GM19099 (cell line): ENCODE data around the gene DGKE.

Experiments
- POLR2A ChIP-seq: IDR thresholded peaks from 3 replicates; pipeline ENCODE4 v1.6.1; 2011; ENCODE audit warnings: low read depth; ENCODE audit not compliant: insufficient read length; ENCODE audit errors: extremely low read depth

The DGKE gene

DNA sequence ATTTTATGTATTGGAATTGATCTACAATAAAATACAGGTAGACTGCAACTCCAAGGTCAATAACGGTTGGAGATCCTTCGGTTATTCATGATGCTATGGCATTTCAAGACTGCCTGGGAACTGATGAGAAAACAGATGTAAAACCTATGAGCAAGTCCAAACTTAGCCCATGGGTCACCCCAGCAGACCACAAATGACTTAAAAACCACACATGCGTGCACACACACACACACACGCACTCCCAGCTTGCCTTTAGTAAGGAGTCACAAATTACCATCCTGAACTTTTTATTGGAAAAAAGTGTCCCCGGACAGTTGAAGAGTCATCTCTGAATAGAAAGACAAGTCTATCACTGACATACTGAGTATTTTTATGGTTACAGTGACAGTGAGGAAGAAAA lies 53.2 kb downstream of the DGKE start:
- TF ChIP-seq POLR2A = no peak

DNA sequence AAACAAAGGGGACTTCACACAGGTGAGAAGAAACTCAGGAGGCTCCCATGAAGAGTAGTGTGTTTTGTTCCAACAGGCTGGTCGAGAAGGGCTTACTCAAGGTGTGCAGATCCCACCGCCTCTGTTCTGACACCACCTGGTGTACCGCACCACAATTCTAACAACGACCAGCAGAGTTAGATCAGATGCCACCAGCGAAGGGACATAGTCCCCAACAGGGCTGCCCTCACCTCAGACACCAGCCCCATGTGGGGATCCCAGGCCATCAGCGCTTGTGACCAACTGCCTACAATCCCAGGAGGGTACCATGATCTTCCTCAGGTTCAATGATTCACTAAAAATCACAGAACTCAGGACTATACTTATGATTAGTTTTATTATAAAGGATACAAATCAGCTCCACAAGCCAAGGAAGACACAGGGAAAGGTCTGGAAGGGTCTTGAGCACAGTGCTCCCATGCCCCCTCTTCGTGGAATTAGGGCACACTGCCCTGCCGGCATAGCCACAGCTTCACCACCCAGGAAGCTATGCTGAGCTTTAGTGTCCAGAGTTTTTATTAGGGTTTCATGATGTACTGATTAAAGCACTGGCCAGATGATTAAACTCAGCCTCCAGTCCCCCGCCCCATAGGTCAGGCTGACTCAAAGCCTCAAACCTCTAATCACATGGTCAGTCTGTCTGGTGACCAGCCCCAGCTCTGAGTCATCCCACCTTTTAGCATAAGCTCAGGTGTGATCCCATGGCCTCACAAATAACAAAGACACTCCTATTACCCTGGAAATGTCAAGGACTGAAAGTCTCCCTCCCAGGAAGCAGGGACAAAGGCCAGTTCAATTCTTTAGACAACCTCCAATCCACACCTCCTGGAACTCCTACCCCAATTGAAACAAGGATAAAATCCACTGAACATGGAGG lies 53.9 kb downstream of the DGKE start:
- TF ChIP-seq POLR2A = no peak

DNA sequence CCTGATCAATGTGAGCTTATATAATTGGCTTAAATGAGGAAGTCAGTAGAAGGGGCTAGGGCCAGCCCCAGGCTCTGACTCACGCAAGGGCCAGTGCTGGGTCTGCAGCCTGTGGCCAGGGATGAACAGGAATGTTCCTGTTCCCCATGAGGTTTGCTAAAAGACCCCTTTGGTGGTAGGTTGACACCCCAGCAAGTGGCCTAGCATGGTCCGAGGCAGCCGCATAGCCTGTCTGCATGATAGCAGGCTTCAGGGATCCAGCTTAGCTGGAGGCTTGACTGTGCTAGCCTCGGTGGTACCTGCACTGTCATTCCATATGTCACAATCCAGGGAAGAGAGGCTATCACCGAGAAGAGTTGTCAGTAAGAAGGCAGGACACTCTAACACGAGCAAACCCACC lies 56.4 kb downstream of the DGKE start:
- TF ChIP-seq POLR2A = no peak

DNA sequence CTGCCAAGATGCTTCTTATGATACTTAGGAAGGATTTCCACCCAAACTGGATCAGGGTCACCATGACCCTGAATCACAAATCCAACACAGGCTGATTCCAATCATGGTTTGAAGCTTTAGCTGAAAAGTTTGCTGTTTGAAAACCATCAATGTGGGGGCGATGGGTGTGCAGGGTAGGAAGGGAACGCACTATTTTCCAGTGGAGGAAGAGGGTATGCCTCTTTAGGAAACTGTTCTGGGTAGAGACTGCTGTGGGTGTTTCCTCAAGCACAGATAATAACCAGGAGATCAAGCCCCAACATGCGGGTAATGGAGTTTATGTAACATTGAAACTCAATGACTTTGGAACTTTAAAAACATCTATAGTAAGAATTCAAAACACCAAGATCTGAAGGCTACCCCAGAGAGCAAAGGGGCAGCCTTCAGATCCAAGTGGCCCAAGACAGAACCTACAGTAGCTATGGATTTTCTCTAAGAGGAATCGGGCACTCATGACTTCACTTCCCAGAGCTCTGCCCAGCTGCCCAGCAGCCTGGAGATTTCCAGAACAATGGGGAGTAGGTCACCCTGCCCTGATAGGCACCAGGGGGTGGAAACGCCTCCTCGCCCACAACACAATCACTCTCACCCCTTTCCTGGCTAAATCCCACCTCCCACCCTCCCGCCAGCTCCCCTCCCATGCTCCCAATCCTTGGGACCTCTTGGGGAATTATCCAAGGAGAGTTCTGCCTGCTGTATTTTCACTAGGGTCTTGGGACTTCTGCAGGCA lies 57.1 kb downstream of the DGKE start:
- TF ChIP-seq POLR2A = no peak

DNA sequence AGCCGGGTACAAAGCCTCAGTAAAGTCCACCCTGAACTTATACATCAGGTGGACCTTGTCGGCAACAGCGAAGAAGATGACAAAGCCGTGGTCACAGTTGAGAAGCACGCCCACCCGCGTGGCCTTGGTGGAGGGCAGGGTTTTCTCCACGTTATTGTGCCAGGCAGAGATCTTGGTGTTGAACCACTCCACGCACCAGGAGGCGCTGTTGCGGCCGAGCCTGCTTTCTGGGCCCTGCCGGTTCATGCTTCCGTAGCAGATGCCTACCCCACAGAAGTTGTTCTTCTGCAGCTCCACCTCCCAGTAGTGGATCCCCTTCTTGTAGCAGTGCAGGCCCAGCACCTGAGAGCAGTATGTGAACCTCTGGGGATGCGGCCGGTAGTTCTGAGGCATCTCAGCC lies 57.8 kb downstream of the DGKE start:
- TF ChIP-seq POLR2A = no peak

DNA sequence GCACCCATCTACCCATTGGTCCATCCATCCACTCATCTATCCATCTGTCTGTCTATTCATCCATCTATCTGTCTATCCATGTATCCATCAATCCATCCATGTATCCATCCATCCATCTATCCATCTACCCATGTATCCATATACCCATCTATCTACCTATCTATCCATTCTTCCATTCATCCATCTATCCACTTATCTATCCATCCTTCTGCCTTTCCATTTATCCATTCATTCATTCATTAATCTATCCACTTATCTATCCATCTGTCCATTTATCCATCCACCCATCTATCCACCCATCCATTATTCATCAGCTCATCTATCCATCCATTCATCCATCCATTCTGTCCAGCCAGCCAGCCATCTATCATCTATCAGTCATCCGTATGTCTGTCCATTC lies 58.4 kb downstream of the DGKE start:
- TF ChIP-seq POLR2A = no peak

DNA sequence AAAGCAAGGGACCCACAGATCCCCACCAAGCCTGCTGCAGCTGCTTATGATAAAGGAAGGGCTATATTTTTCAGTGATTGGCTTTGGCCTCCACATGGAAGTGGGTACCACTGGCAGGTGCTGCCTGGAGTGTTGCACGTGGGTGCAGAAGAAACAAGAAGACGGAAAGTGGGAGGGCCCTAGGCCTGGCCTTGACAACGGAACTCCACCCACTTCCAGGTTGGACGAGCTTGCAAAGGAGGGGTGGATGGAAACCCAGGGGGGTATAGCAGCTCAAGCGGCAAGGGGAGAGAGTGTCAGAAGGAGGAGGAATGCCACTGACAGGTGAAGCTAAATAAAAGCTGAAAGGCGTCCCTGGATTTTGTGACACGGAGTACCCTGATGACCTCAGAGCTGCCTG lies 59.6 kb downstream of the DGKE start:
- no peak for TF ChIP-seq POLR2A

DNA sequence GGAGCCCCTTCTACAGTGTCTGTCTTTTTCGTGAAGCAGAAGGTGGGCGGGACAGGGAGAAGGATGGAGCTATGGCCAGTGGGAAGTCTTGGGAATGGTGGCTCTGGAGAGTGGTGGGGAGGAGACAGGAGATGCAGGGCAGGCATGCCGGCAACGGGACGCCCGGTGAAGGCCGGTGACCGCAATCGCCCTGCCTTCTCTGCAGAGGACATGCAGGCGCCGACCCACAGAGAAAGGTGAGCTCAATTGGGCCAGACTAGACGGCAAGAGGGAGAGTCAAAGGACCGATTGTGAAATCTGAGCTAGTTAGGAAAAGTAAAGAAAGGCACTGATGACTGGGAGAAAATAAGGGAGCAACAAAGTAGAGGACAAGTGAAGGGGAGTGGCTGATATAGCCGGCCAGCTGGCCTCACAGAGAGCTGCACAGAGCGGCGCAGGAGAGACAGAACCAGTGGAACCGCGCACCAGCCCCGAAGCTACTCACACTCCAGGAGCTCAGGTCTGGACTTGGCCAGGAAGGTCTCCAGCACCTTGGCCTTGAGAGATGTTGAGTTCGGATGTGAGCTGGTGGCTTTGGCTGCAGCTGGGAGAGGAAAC lies 61.0 kb downstream of the DGKE start:
- TF ChIP-seq POLR2A = no peak

DNA sequence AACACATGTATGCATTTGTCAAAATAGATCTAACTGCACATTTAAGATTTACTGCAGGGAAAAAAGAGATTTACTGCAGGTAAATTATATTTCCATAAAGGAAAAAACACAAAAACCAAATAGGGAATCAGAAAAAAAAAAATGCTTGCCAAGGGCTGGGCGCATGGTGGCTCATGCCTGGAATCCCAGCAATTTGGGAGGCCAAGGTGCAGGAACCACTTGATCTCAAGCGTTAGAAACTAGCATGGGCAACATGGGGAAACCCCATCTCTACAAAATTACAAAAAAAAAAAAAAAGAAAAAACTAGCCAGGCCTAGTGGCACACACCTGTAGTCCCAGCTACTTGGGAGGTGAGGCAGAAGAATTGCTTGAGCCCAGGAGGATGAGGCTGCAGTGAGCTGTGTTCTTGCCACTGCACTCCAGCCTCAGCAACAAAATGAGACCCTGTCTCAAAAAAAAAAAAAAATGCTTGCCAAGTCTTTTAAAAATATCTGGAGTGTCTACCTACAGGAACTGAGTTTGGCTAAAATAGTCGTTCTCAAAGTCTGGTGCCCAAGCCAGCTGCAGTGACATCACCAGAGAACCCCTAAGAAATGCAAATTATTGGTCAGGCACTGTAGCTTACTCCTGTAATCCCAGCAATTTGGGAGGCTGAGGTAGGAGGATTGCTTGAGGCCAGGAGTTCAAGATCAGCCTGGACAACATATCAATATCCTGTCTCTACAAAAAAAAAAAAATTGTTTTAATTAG lies 62.4 kb downstream of the DGKE start:
- TF ChIP-seq POLR2A = no peak

DNA sequence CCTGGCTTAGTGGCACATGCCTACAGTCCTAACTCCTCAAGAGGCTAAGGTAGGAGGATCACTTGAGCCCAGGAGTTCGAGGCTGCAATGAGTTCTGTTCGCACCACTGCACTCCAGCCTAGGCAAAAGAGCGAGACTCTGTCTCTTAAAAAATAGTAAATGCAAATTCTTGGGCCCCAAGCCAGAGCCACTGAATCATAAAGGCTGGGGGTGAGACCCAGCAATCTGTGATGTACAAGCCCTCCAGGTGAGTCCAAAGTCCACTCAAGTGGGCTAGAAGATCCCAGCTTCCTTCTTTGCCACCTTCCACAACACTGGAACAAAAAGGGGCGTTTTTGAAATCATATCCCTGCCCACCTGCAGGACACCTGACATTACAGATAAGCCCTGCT lies 63.0 kb downstream of the DGKE start:
- TF ChIP-seq POLR2A = no peak

DNA sequence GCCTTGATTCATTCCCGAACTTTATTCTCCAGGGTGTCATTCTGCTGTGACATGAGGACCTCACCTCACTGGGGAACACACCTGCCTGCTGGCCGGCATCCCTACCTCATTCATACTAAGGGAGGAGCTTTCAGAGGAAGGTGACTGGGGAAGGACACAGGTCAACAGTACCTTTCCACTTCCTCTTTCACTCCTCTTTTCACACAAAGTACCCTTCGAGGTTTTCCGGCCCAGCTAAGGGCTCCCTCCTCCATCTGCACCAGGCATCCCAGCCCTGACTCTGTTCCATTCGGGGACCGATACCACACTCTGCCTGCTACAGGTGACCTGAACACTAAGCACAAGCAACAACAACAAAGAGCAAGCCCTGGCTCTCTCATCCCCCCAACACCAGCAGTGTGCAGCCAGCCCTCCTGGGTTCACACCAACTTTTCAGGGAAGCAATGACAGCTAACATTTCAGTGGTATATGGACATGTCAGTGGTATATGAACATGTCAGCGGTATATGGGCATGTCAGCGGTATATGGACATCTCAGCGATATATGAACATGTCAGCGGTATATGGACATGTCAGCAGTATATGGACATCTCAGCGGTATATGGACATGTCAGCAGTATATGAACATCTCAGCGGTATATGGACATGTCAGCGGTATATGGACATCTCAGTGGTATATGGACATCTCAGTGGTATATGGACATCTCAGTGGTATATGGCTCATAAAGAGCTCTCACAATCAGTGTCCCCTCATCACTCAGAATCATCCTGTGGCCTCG lies 63.9 kb downstream of the DGKE start:
- TF ChIP-seq POLR2A = no peak

DNA sequence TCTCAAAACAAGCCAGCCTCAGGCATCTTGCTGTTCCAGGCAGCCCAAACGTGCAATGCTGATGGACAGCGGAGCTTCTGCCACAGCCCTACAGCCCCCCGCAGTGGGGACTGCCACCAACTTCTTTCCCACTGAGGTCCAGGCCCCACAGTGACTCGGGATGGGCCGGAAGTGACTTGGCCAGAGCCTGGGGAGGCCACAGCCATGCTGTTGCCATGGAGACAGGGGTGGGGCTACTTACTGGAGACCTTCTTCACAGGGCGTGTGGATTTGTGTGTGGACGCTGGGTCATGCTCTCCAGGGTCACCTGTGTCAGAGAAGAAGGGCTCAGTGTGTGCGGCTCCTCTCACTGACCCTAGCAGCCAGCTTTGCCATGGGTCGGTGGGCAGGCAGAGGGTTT lies 64.9 kb downstream of the DGKE start:
- TF ChIP-seq POLR2A = no peak

DNA sequence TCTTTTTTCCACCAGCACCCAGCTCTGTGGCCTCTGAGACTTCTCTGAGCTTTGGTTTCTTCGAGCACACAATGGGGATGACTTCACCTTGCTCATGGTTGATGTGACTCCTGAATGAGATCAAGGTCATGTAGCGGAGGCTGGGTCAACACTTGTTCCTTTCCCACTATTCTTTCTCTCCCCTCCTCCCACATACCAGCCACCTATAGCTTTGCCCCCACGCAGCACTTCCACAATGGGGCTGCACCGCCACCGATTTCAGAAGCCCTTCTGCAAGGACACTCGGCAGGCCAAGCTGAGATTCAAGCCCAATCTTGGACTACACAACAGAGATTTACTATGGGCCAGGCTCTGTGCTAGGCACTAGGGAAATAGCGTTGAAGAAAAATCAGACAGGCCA lies 65.5 kb downstream of the DGKE start:
- TF ChIP-seq POLR2A = no peak

DNA sequence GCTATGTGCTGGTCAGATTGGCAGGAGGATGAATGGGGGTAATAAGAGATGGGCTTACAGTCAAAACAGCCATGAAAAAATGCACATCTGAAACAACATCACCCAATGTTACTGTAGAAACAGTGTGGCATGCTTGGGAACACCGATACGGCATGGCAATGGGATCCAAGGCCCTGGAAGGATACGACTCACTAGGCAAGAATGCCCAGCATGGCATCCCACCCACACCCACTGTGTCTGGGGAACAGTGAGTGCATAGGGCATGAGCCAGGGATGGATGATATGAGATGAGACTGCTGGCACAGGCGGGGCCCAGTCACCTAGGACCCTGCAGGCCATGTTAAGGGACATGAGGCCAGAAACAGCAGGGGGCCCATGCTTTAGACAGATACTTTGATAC lies 68.4 kb downstream of the DGKE start:
- no peak for TF ChIP-seq POLR2A
